ENCODE results near the gene PPM1D.

- TF ChIP-seq POLR2AphosphoS5 (IDR thresholded peaks at IDR 0.05; ENCODE audit: borderline replicate concordance, low read depth, low read length) (no peak), EZH2 (IDR thresholded peaks at IDR 0.05) (no peak)
Observed at GRCh38 chr17:60695960-60696359, 96.0 kb downstream of the PPM1D start.
